ENCODE results near the gene UBE2L3.
A peak's percentile ranks its signal among the peaks of the same experiment; 100 is the strongest.

Gene UBE2L3

DNA sequence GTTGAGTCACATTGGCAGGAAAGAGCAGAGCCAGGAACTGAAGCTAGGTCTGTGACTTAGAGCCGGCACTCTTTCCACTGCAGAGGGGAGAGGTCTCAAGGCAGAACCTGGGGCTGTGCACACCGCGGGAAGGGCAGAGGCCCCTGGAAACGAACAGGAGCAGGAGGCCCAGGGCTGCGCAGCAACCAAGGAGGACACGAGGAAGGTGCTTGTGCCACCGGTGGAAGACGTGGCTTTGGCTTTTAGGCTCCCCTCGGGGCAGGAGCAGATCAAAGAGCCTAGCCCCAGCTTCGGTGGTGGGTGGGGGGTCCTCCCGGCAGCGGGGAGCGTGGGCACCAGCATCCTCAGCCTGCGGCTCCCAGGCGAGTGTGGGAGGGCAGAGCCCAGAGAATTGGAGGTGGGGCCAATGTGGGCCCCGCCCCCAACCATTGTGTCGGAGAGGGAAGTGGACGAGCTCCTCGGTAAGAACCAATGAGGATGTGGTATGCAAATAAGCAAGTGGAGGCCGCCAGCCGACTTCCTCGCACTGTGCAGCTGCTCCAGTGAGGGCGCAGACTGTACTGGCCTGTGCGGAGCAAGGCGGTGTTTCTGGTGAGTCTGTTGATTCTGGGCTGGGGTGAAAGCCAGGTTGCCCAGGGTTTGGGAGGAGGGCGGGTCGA is 64.9 kb downstream of the UBE2L3 start, which contains the start of gene CCDC116:
Gene CCDC116 (plus strand): TSS at position 524 of the 659 bp plus-strand sequence. CDS start 422 bp downstream, outside the sequence.
- no peaks in the 10 kb centered on the region for H3K27me3 Mint-ChIP-seq (ENCODE audit: low read depth)
- peak within 1 kb of the TSS in 1 of 3 experiments; percentile 31 for H3K4me3 Mint-ChIP-seq
- peaks cover 4% of the 10 kb centered on the region for H3K36me3 Mint-ChIP-seq (ENCODE audit: low read depth)
- TF ChIP-seq, protein P1, sequence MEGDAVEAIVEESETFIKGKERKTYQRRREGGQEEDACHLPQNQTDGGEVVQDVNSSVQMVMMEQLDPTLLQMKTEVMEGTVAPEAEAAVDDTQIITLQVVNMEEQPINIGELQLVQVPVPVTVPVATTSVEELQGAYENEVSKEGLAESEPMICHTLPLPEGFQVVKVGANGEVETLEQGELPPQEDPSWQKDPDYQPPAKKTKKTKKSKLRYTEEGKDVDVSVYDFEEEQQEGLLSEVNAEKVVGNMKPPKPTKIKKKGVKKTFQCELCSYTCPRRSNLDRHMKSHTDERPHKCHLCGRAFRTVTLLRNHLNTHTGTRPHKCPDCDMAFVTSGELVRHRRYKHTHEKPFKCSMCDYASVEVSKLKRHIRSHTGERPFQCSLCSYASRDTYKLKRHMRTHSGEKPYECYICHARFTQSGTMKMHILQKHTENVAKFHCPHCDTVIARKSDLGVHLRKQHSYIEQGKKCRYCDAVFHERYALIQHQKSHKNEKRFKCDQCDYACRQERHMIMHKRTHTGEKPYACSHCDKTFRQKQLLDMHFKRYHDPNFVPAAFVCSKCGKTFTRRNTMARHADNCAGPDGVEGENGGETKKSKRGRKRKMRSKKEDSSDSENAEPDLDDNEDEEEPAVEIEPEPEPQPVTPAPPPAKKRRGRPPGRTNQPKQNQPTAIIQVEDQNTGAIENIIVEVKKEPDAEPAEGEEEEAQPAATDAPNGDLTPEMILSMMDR (IDR thresholded peaks at IDR 0.05; ENCODE audit: unreplicated experiment in 3 of 3), result no peak
- H3K27ac Mint-ChIP-seq, result no peak within 1 kb of the TSS
- peaks cover 5% of the 10 kb centered on the region for H3K4me1 Mint-ChIP-seq
- H3K9me3 Mint-ChIP-seq, result no peaks in the 10 kb centered on the region

DNA sequence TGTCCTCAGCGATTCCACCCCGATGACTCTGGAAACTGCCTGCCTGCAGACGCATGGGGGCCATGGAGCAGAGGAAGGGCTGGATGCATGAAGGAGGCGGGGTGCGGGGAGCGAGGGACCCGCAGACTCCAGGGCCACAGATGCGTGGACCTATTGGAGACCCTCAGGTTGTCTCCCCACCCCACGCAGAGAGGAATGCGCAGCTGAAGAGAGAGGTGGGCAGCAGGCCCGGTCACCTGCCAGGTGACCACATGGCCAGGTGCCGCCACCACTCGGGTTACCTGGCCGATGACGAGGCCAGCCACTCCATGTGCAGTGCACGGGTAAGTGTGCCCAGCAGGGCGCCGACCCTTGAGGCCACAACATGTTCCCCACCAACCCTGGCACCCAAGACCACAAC is 65.4 kb downstream of the UBE2L3 start:
- Mint-ChIP-seq H3K27ac (no peak overlapping the region), H3K27me3 (ENCODE audit: low read depth) (no peaks in the 10 kb centered on the region), H3K4me1 (peaks cover 3% of the 10 kb centered on the region), H3K36me3 (ENCODE audit: low read depth) (peaks cover 4% of the 10 kb centered on the region), H3K4me3 (no peak overlapping the region), H3K9me3 (no peaks in the 10 kb centered on the region)
- TF ChIP-seq, protein P1 (IDR thresholded peaks at IDR 0.05; ENCODE audit: unreplicated experiment in 3 of 3), result no peak

DNA sequence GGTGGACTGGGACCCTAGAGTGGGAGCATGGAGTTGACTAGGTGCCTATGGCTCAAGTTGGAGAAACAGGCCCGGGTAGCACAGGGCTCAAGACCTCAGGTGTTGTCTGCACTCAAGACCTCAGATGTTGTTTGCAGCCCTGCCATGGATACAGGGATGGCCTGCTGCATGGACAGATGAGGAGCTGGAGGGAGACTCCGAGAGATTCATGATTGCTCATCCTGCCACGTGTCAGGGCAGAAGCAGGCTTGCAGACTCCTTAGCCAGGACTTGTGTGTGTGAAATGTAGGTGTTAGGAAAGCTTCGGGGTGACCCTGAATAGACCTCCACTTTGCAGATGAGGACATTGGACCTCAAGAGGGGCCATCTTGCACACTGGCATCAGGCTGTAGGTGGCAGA is 66.0 kb downstream of the UBE2L3 start:
- Mint-ChIP-seq H3K4me3 (no peak overlapping the region), H3K27me3 (ENCODE audit: low read depth) (no peaks in the 10 kb centered on the region), H3K36me3 (ENCODE audit: low read depth) (no peaks in the 10 kb centered on the region), H3K27ac (no peak overlapping the region), H3K9me3 (no peaks in the 10 kb centered on the region), H3K4me1 (no peaks in the 10 kb centered on the region)
- TF ChIP-seq, protein P1 (IDR thresholded peaks at IDR 0.05; ENCODE audit: unreplicated experiment in 3 of 3), result no peak

DNA sequence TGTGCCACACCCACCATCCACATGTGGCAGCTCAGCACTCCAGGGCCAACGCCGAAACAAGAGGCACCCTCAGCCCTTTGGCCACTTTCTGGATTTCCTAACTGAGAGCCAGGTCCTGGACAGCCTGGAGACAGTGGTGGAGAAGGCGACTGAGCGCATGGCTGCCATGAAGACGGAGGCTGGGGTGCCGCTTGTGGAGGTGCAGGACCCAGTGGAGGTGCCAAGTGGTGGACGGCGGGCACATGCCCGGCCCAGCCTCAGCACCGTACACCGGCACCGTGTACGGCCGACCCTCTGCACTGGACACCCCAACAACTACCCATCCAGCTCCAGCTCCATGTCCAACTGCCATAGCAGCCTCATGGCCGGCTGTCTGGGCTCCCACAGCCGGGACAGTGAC is 66.6 kb downstream of the UBE2L3 start:
- no peaks in the 10 kb centered on the region for H3K4me1 Mint-ChIP-seq
- no peak overlapping the region for H3K27ac Mint-ChIP-seq
- H3K36me3 Mint-ChIP-seq (ENCODE audit: low read depth), result no peaks in the 10 kb centered on the region
- no peak overlapping the region for H3K4me3 Mint-ChIP-seq
- no peaks in the 10 kb centered on the region for H3K27me3 Mint-ChIP-seq (ENCODE audit: low read depth)
- H3K9me3 Mint-ChIP-seq, result no peaks in the 10 kb centered on the region
- TF ChIP-seq, protein P1 (IDR thresholded peaks at IDR 0.05; ENCODE audit: unreplicated experiment in 3 of 3), result no peak

DNA sequence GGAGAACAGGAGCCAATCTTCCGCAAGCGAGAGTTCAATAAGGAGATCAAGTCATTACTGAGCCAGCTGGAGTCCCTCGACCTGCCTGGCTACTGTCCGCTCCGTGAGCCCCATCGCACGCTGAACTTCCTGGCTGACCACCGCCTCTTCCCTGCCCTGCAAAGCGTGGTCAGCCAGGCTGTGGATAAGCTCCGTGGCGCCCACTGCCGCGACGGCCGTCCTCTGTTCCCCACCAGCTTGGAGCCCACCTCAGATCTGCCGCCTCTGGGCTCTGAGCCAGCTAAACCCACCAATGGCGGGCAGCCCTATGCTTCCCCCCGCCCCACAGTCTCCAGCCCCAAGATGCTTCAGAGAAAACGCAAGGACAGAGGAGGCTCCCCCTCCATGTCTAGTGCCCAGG is 67.3 kb downstream of the UBE2L3 start:
- Mint-ChIP-seq H3K27ac (no peak overlapping the region), H3K36me3 (ENCODE audit: low read depth) (no peaks in the 10 kb centered on the region), H3K4me1 (no peaks in the 10 kb centered on the region), H3K4me3 (no peak overlapping the region), H3K9me3 (no peaks in the 10 kb centered on the region), H3K27me3 (ENCODE audit: low read depth) (no peaks in the 10 kb centered on the region)
- TF ChIP-seq, protein P1 (IDR thresholded peaks at IDR 0.05; ENCODE audit: unreplicated experiment in 3 of 3), result no peak
